Stomach (tissue), 4 donors: ENCODE results near the gene BBS10.

Source experiments
- EP300 ChIP-seq: sonication (generic); formaldehyde crosslinking; IDR thresholded peaks from one replicate; pipeline ENCODE4 v1.6.1; 2017; ENCODE audit warnings: antibody characterized with exemption
- POLR2A ChIP-seq, 4 donors: fragments of 450-650 bp; IDR thresholded peaks; one replicate each; pipeline ENCODE4 v1.6.1; 2016; ENCODE audit warnings: antibody characterized with exemption in 4 of 4, control low read depth in 2 of 4, mild to moderate bottlenecking in 1 of 4, moderate library complexity in 1 of 4
- TF ChIP-seq, protein P1 (sequence below), 7 experiments: fragments of 450-650 bp in 4 of 7; fragments of 200-600 bp in 3 of 7; sonication (generic) in 3 of 7; IDR thresholded peaks; one replicate each; pipeline ENCODE4 v1.5.1; 2016 to 2019; ENCODE audit warnings: antibody characterized with exemption in 7 of 7, control low read depth in 2 of 7, mild to moderate bottlenecking in 1 of 7

DNA sequence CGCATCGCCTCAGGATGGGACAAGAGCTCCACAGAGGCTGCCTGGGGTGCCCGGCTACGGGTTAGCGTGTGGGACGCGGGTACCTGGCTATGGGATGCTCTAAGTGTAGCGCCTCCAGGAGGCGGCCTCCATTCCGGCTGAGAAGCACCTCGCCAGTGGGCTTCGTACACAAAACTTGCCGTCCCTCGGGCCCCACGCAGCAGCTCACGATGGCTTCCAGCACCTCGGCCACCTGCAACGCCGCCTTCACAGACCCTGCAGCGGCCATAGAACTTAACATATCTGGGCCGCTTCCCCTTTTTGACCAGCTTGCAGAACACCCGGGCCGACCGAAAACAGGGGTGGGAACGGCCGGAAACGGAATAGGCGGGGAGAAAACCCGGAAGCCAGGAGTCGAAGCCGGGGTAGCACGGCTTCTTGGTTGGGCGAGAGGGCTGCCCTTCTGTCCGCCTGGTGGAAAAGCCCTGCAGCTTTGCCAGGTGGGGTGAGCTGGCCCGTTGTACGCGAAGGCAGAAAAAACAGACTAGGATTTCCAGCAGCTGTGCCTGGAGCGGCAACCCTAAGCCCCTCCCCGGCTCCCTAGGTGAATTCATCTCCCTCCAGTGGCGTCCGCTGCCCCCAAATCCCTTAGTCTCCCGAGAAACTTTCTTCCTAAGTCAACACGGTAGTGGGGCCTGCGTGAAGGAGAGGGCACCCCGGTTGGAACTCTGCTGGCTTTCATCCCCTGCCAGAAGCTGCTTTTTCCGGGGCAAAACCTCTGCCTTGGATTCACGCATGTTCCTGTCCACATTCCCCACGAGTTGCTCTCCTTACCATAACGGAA lies at the start of gene BBS10:
- TF ChIP-seq, protein P1, sequence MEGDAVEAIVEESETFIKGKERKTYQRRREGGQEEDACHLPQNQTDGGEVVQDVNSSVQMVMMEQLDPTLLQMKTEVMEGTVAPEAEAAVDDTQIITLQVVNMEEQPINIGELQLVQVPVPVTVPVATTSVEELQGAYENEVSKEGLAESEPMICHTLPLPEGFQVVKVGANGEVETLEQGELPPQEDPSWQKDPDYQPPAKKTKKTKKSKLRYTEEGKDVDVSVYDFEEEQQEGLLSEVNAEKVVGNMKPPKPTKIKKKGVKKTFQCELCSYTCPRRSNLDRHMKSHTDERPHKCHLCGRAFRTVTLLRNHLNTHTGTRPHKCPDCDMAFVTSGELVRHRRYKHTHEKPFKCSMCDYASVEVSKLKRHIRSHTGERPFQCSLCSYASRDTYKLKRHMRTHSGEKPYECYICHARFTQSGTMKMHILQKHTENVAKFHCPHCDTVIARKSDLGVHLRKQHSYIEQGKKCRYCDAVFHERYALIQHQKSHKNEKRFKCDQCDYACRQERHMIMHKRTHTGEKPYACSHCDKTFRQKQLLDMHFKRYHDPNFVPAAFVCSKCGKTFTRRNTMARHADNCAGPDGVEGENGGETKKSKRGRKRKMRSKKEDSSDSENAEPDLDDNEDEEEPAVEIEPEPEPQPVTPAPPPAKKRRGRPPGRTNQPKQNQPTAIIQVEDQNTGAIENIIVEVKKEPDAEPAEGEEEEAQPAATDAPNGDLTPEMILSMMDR (IDR thresholded peaks at IDR 0.05): peak in 4 of 7 experiments; percentile 3 to 55 (median 18)
- TF ChIP-seq EP300 (no peak), POLR2A (IDR thresholded peaks at IDR 0.05) (no peak)
